IMR-90 (cell line): ENCODE measurements around the gene HMGN1.

Experiments
- BHLHE40 ChIP-seq: fragments of 150-350 bp; IDR thresholded peaks from 2 replicates; pipeline ENCODE4 v1.6.1; 2016; ENCODE audit warnings: mild to moderate bottlenecking, low read depth, low read length
- CEBPB ChIP-seq: IDR thresholded peaks from 2 replicates; pipeline ENCODE4 v1.6.1; 2012; ENCODE audit warnings: low read depth, low read length, improper control_type of control experiment
- CTCF ChIP-seq: conservative IDR thresholded peaks from 2 replicates; pipeline ENCODE4 v1.5.1; 2012; ENCODE audit warnings: mild to moderate bottlenecking, low read depth, low read length, improper control_type of control experiment
- ELK1 ChIP-seq: fragments of 150-350 bp; IDR thresholded peaks from 2 replicates; pipeline ENCODE4 v1.6.1; 2016; ENCODE audit warnings: low read depth, mild to moderate bottlenecking, low read length, moderate library complexity, borderline replicate concordance
- FOS ChIP-seq: fragments of 150-350 bp; IDR thresholded peaks from 2 replicates; pipeline ENCODE4 v1.6.1; 2016; ENCODE audit warnings: low read depth, low read length
- MAFK ChIP-seq: IDR thresholded peaks from 2 replicates; pipeline ENCODE4 v1.6.1; 2012; ENCODE audit warnings: low read depth, low read length, improper control_type of control experiment
- MXI1 ChIP-seq: IDR thresholded peaks from 2 replicates; pipeline ENCODE4 v1.6.1; 2012; ENCODE audit warnings: low read depth, mild to moderate bottlenecking, low read length, moderate library complexity, borderline replicate concordance
- NFE2L2 ChIP-seq: fragments of 150-350 bp; IDR thresholded peaks from 2 replicates; pipeline ENCODE4 v1.6.1; 2016; ENCODE audit warnings: low read depth, mild to moderate bottlenecking, low read length
- POLR2A ChIP-seq: IDR thresholded peaks from 2 replicates; pipeline ENCODE4 v1.6.1; 2012; ENCODE audit warnings: mild to moderate bottlenecking, low read depth, low read length
- RAD21 ChIP-seq: IDR thresholded peaks from 2 replicates; pipeline ENCODE4 v1.6.1; 2012; ENCODE audit warnings: low read length, improper control_type of control experiment
- RCOR1 ChIP-seq: IDR thresholded peaks from 2 replicates; pipeline ENCODE4 v1.6.1; 2012; ENCODE audit warnings: mild to moderate bottlenecking, low read length, improper control_type of control experiment; ENCODE audit not compliant: insufficient replicate concordance
- RFX5 ChIP-seq: IDR thresholded peaks from 2 replicates; pipeline ENCODE4 v1.8.0; 2012; ENCODE audit warnings: low read depth, mild to moderate bottlenecking, low read length, moderate library complexity
- SMC3 ChIP-seq: fragments of 150-350 bp; IDR thresholded peaks from 2 replicates; pipeline ENCODE4 v1.6.1; 2016; ENCODE audit warnings: low read depth, mild to moderate bottlenecking, antibody characterized with exemption, low read length, moderate library complexity
- USF2 ChIP-seq: fragments of 150-350 bp; IDR thresholded peaks from 2 replicates; pipeline ENCODE4 v1.6.1; 2017; ENCODE audit warnings: mild to moderate bottlenecking, antibody characterized with exemption, low read length, low read depth

GRCh38 chr21:39359382-39359781 lies 10.5 kb upstream of the HMGN1 start:
- TF ChIP-seq CTCF: no peak
- TF ChIP-seq POLR2A: no peak
- TF ChIP-seq FOS: no peak
- TF ChIP-seq MAFK: no peak
- TF ChIP-seq RAD21: no peak
- no peak for TF ChIP-seq SMC3
- TF ChIP-seq NFE2L2: no peak
- TF ChIP-seq RCOR1: no peak
- no peak for TF ChIP-seq RFX5
- no peak for TF ChIP-seq CEBPB
- no peak for TF ChIP-seq ELK1
- TF ChIP-seq MXI1: no peak
- no peak for TF ChIP-seq BHLHE40
- TF ChIP-seq USF2: no peak
